ENCODE results near the gene PPIE.

PPIE gene

GRCh38 chr1:39808784-39809517, 70.3 kb downstream of the PPIE start:
- DNase-seq (ENCODE audit: low read depth) = no peak

- DNase-seq (ENCODE audit: low read depth) = no peak
Observed at GRCh38 chr1:39812913-39813312, 74.2 kb downstream of the PPIE start.
